ENCODE measurements around the gene IBSP. TPM values are rescaled to one million over a fixed set of nuclear protein-coding genes. Genes with fewer than 3 reads are reported as not detected.

Gene IBSP
- total RNA-seq, 1 experiment from 2014 or later: not detected

- Histone ChIP-seq H3K36me3 (ENCODE audit: control insufficient read depth, insufficient read depth, low read length) (no peaks in the 10 kb centered on the region), H3K4me3 (ENCODE audit: low read depth in 2 of 2, low read length in 2 of 2) (no peak overlapping the region), H3K27me3 (ENCODE audit: control insufficient read depth, insufficient read depth, low read length) (no peaks in the 10 kb centered on the region; the same call in 1 of the 2 replicates), H3K9me3 (ENCODE audit: control insufficient read depth, insufficient read depth, low read depth, low read length) (no peaks in the 10 kb centered on the region), H3K27ac (ENCODE audit: low read length) (no peak overlapping the region), H3K4me1 (ENCODE audit: control insufficient read depth, insufficient read depth, low read length) (no peaks in the 10 kb centered on the region)
- TF ChIP-seq SIN3A (IDR thresholded peaks at IDR 0.05; ENCODE audit: borderline replicate concordance, insufficient read depth, low read depth, low read length) (no peak), REST (IDR thresholded peaks at IDR 0.05; ENCODE audit: insufficient read depth in 1 of 2, low read depth in 2 of 2, low read length in 1 of 2) (no peak), CTCF (IDR thresholded peaks at IDR 0.05) (no peak), POLR2AphosphoS5 (IDR thresholded peaks at IDR 0.05; ENCODE audit: low read depth, low read length) (no peak), TCF7L2 (IDR thresholded peaks at IDR 0.05; ENCODE audit: low read depth, low read length) (no peak)
- DNase-seq (ENCODE audit: low read depth, low spot score) (no peak), ATAC-seq (no peak)
- intact Hi-C loops (cut with micrococcal nuclease; ENCODE audit: unreplicated experiment): no loop called here
- in situ Hi-C loops (cut with HindIII; ENCODE audit: low pct_unique_long_range_greater_than_20kb, low sequenced_read_pairs): no loop called here
- POLR2A ChIA-PET: no interaction called here
- CTCF ChIA-PET: no interaction called here
- no TSS peak for BruUV-seq (replicated peaks)
These were observed 8.0 kb downstream of the IBSP start for GRCh38 chr4:87807402-87807801.

GRCh38 chr4:87811977-87812376, 12.6 kb downstream of the IBSP start:
- no peaks in the 10 kb centered on the region for H3K9me3 ChIP-seq (ENCODE audit: control insufficient read depth, insufficient read depth, low read depth, low read length)
- in situ Hi-C loops (cut with HindIII; ENCODE audit: low pct_unique_long_range_greater_than_20kb, low sequenced_read_pairs): no loop called here
- intact Hi-C loops (cut with micrococcal nuclease; ENCODE audit: unreplicated experiment): no loop called here
- ATAC-seq (no peak), DNase-seq (ENCODE audit: low read depth, low spot score) (no peak)
- no peaks in the 10 kb centered on the region; the same call in 1 of the 2 replicates for H3K27me3 ChIP-seq (ENCODE audit: control insufficient read depth, insufficient read depth, low read length)
- no TSS peak for BruUV-seq (replicated peaks)
- H3K4me1 ChIP-seq (ENCODE audit: control insufficient read depth, insufficient read depth, low read length): no peaks in the 10 kb centered on the region
- TF ChIP-seq POLR2AphosphoS5 (IDR thresholded peaks at IDR 0.05; ENCODE audit: low read depth, low read length) (no peak), TCF7L2 (IDR thresholded peaks at IDR 0.05; ENCODE audit: low read depth, low read length) (no peak), REST (IDR thresholded peaks at IDR 0.05; ENCODE audit: insufficient read depth in 1 of 2, low read depth in 2 of 2, low read length in 1 of 2) (no peak), SIN3A (IDR thresholded peaks at IDR 0.05; ENCODE audit: borderline replicate concordance, insufficient read depth, low read depth, low read length) (no peak), CTCF (IDR thresholded peaks at IDR 0.05) (no peak)
- POLR2A ChIA-PET: no interaction called here
- no peaks in the 10 kb centered on the region for H3K36me3 ChIP-seq (ENCODE audit: control insufficient read depth, insufficient read depth, low read length)
- H3K4me3 ChIP-seq (ENCODE audit: low read depth in 2 of 2, low read length in 2 of 2): no peak overlapping the region
- no peak overlapping the region for H3K27ac ChIP-seq (ENCODE audit: low read length)
- CTCF ChIA-PET: no interaction called here
